ENCODE results near the gene EDAR.

The EDAR gene

GRCh38 chr2:109005686-109006204 is 16.7 kb upstream of the EDAR start:
- DNase-seq (ENCODE audit: low read depth in 2 of 2, low spot score in 1 of 2): no peak

GRCh38 chr2:109001201-109001600 is 12.2 kb upstream of the EDAR start:
- no peak for DNase-seq (ENCODE audit: low read depth in 2 of 2, low spot score in 1 of 2)

DNA sequence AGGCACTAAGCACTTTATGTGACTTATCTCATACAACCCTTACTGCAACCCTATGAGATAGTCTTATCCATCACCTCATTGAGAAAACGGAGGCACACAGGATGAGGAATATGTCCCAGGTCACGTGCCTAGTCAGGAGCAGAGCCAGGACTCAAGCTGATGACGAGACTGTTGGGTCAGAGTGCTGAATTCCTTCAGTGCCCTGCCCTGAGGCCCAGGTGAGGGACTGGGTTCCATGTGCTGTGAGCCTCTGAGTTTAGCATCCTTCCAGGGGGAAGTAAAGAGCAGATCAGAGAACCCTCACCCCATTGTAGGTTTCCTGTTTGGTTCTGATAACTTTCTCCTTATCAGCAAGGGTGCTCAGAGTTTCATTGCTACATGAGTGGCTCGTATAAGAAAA is 11.7 kb upstream of the EDAR start:
- no peak for DNase-seq (ENCODE audit: low read depth in 2 of 2, low spot score in 1 of 2)

DNA sequence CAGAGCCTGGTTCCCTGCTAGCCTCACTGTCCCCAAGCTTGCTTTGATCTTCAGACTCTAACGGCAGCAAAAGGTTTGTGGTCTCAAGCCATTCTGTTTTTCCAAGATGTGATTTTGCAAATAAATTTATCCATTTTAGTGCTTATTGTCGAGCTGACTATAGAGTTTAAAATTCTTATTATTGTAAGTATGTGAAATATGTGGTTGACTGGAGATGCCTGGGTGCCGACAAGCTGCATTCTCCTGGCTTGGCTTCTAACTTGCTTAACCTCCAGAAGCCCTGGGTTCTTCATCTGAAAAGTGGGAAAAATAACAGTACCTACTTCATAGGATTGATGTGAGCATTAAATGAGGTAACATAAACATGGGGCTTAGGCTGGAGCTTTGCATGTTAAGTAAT is 9.9 kb upstream of the EDAR start:
- DNase-seq (ENCODE audit: low read depth in 2 of 2, low spot score in 1 of 2): no peak

- DNase-seq (ENCODE audit: low read depth in 2 of 2, low spot score in 1 of 2): no peak
Measured at GRCh38 chr2:108994178-108994577, 5.2 kb upstream of the EDAR start.

DNA sequence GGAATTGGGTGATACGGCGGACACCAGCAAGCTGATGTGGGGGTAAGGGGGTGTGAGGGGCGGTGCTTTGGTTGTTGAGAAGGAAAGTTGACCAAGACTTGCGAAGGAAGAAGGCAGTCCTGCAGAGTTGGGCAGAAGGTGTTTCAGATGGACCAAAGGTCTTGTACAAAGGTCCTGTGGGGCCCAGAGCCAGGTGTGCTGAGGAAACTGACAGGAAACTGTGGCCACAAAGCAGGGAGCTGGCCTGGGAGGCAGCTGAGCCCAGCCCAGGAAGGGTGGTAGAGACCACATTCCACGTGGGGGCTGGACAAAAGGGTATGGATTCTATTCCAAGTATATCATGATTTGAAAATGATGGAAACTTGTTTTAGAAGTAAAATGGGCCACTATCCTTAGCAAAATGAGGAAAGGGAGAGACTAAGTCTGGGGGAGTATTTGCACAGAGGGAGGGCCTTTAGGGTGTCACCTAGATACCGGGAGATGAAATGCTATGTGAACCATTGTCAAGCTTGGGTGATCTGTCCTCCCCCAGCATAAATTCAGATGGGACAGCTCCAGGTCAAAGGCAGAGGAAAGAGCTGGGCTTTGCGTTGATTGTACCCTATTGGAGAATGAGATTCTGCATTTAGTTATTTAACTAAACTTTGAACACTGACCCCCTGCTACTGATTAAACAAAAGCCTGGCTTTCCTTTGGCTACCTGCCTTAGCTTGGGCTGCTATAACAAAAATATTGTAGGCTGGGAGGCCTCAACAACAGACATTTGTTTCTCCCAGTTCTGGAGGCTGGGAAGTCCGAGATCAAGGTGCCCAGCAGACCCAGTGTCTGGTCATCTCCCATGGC is 4.3 kb upstream of the EDAR start:
- DNase-seq (ENCODE audit: low read depth in 2 of 2, low spot score in 1 of 2): no peak

DNA sequence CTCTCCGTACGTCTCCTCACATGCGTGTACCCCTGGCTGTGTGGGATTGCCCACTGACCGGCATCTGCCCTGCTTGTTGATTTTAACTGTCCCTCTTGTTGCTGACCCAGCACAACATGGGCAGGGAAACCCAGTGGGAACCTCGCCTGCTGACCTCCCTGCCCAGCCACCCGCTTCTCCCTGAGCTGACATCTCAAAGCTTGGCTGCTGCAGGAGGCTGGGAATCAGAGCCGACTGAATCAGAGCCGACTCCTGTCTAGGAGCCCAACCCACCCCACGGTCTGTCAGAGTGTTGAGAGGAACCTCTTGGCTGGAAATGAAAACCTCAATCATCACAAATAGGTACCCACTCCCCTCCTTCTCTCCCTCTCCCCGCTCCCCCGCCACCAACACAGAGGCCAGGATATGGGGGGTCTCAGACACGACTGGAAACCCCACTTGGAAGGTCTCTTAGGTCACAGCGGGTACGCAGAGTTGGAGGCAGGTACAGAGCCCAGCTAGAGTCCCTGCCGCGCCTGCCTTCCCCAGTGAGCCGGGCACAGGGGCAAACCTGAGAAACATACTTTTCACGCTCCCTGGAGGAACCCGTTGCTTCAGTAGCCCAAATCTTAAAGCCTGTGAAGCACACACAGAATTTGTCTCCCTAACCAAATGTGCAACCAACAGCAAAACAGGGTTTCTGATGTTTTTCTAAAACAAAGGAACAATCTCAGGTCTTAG is 784 bp downstream of the EDAR start:
- DNase-seq (ENCODE audit: low read depth in 2 of 2, low spot score in 1 of 2): no peak

DNA sequence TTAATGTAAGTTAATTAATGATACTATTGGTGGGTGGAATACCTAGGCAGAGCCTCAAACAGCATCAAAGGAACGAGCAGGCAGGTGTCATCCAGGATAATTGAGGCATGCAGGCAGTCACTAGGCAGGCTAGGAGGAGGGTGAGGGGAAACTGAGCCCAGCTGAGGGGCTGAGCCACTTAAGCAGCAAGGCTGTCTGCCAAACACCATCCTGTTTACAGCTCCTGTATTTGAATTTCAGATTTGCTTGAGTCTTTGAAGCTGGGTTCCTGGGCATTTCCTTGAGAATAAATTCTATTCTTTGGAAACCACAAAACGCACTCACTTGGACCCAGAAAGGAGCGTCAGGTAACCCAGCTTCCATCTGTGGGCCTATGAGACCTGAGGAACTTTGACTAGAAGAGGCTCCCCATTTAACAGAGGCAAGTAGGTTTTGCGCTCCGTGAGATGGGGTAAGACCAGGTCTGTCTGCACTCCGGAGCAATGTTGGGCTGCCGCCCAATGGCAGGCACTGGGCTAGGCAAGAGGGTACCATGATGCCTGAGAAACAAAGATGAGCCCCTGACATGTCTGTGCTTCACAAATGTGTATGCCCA is 2.0 kb downstream of the EDAR start:
- no peak for DNase-seq (ENCODE audit: low read depth in 2 of 2, low spot score in 1 of 2)

GRCh38 chr2:108983610-108984009 is 5.4 kb downstream of the EDAR start:
- no peak for DNase-seq (ENCODE audit: low read depth in 2 of 2, low spot score in 1 of 2)

DNA sequence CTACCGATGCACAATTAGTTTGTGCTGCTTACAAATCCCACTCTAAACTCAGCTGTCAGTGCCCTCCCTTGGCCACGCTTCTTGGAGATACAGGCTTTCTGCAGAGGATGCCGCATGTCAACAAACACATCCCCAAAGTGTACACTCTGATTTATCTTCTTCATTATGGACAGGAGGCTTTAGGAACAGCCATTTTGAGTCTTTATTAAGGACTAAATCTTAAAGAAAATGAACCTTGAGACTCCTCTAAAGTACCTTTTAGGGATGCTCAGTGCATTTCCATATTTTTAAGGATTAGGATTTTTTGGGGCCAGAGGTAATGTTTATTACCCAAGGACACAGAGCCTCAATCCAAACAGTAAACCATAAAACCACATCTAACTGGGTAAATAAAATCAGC is 6.0 kb downstream of the EDAR start:
- DNase-seq (ENCODE audit: low read depth in 2 of 2, low spot score in 1 of 2): no peak

DNA sequence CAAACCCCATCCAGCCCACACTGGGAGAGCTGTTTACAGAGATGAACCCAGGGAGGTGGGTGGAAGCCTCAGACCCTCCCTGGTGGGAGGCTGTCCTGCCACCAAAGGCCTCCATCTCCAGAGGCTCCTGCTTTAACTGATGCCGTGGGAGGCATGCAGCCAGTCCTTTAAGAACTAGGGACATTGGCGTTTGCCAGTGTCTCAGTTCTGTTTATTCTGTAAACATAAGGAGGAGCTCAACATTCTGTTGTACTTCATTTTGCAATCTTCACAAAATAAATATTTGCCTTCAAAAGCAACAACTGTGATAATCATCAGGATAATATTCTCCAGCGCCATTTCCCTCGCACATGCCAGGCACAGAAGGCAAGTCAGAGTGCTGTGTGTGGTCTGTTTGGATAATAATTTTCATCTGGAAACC is 6.8 kb downstream of the EDAR start:
- no peak for DNase-seq (ENCODE audit: low read depth in 2 of 2, low spot score in 1 of 2)

- no peak for DNase-seq (ENCODE audit: low read depth in 2 of 2, low spot score in 1 of 2)
Measured at GRCh38 chr2:108981846-108982245, 7.2 kb downstream of the EDAR start.

GRCh38 chr2:108980076-108980475 is 8.9 kb downstream of the EDAR start:
- DNase-seq (ENCODE audit: low read depth in 2 of 2, low spot score in 1 of 2): no peak

DNA sequence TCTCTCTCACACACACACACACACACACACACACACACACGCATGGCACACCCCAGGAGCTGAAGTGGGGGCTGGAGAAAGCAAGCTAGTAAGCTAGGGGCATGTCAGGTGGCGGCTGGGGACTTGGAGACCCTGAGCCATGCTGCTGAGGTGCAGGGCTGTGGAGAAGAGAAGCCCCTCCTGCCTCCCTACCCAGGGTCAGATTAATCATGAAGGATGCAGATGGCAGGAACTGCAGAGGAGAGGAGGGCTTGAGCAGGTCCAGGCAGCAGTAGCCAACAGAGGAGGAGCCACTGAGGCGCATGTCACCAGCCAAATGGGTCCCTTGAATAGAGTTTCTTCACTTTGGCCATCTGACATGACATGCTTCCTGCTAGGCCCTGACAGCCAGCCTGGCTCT is 9.6 kb downstream of the EDAR start:
- DNase-seq (ENCODE audit: low read depth in 2 of 2, low spot score in 1 of 2): no peak

GRCh38 chr2:108978709-108979111 is 10.3 kb downstream of the EDAR start:
- DNase-seq (ENCODE audit: low read depth in 2 of 2, low spot score in 1 of 2): no peak

DNA sequence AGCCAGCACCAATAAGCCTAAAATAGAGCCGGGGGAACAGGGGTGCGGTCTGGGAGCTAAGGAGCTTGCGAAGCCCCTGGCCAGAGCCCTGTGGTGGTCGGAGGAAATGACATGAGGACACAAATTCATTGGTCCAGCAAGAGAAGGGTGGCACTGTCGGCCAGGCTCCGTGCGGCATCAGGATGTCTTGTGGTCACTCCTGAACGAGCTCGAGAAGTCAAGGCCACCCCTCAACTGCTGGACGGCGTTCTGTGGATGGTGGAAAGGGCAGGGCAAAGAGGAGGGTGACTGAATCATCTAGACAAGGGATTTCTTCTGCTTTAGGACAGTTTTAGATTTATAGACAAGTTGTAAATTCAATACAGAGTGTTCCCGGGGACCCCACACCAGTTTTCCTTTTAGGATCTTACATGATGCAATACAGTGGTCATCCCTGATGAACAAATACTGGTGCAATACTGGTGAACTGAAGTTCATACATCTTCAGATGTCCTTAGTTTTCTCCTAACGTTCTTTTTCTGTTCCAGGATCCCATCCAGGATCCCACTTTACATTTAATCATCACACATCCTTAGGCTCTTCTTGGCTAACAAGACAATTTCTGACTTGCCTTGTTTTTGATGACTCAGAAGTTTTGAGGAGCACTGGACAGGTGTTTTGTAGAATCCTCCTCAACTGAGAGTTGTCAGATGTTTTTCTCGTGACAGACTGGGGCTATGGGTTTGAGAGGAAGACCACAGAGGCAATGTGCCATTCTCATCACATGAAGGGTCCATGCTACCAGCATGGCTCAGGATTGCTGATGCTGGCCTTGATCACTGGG is 13.2 kb downstream of the EDAR start:
- DNase-seq (ENCODE audit: low read depth in 2 of 2, low spot score in 1 of 2): no peak

- DNase-seq (ENCODE audit: low read depth in 2 of 2, low spot score in 1 of 2): no peak
Measured at GRCh38 chr2:108974674-108975073, 14.3 kb downstream of the EDAR start.

GRCh38 chr2:108972663-108973062 is 16.4 kb downstream of the EDAR start:
- DNase-seq (ENCODE audit: low read depth in 2 of 2, low spot score in 1 of 2): no peak

- DNase-seq (ENCODE audit: low read depth in 2 of 2, low spot score in 1 of 2): no peak
Measured at GRCh38 chr2:108971661-108972566, 17.1 kb downstream of the EDAR start.

GRCh38 chr2:108970369-108970768 is 18.7 kb downstream of the EDAR start:
- no peak for DNase-seq (ENCODE audit: low read depth in 2 of 2, low spot score in 1 of 2)
